Activated T-helper 9 cell treated with anti-CD3 and anti-CD28 coated beads, Interleukin-2, amount 50 U/mL, for 16 hours (primary cell): Measurements from ENCODE around the gene SLC22A14.

Experiments
- DNase-seq: peaks from one replicate; pipeline ENCODE4 v3.0.0-alpha.2; 2020; ENCODE audit warnings: low read depth

SLC22A14 gene

GRCh38 chr3:38346587-38347410 lies 64.7 kb downstream of the SLC22A14 start, which contains the start of gene XYLB:
Gene XYLB, plus strand, starts transcription at chr3:38346785. Its CDS starts 84 bp downstream, at chr3:38346869.
- DNase-seq: peak; percentile 64

DNA sequence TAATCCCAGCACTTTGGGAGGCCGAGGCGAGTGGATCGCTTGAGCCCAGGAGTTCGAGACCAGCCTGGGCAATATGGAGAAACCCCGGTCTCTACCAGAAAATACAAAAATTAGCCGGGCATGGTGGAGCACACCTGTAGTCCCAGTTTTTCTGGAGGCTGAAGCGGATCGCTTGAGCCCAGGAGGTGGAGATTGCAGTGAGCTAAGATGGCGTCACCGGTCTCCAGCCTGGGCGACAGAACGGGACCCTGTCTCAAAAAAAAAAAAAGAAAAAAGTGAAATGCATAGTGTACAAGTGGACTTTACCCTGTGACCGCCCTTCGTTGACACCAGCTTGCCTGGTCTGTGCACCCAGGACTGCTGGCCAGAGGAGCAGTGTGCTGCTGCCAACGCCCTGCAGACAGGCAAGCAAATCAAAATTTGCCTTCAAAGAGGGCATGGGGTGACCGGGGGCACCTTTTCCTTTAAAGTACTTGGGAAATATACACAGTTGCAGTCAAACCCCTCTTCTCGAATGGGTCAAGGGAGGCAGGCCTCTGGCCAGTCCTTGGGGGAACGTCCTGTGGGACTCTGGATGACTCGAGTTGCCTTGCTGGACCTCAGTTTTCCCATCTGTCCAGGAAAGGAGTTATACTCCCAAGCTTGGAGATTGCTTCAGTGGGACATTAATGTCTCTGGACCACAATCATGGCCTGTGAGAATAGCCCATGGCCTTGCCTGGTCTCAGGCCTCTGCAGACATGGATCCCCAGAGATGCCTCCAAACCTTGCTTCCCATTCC lies 65.5 kb downstream of the SLC22A14 start:
- no peak for DNase-seq

DNA sequence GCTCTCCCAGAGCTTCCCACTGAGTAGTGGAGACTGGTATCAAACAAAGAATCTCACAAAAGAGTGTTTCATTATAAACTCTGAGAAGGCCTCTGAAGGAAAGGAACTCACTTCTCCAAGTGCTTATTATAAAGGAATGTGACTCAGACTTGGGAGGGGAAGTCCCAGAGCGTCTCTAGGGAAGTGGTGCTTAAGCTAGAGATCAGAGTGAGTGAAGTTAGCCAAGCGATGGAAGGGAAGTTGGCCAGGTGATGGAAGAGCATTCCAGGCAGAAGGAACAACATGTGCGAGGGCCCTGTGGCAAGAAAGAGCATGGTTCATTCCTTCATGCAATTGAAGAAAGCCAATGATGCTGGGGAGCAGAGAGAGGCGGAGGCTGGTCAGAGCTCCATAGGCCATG lies 66.8 kb downstream of the SLC22A14 start:
- no peak for DNase-seq

GRCh38 chr3:38349684-38350359 lies 67.7 kb downstream of the SLC22A14 start:
- DNase-seq: no peak

DNA sequence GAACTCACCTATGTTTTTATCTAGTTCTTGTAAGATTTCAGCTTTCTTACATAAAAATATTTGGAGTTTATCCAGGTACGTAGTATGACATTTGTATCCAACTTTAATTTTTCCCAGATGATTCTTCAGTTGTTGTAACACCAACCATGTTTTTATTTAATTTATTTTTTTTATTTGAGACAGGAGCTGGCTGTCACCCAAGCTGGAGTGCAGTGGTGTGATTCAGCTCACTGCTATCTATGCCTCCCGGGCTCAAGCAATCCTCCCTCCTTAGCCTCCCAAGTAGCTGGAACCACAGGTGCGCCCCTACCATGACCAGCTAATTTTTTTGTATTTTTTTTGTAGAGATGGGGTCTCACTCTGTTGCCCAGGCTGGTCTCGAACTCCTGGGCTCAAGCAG lies 71.1 kb downstream of the SLC22A14 start:
- DNase-seq: no peak

- DNase-seq: no peak
These were observed 72.7 kb downstream of the SLC22A14 start for GRCh38 chr3:38354588-38355330.

DNA sequence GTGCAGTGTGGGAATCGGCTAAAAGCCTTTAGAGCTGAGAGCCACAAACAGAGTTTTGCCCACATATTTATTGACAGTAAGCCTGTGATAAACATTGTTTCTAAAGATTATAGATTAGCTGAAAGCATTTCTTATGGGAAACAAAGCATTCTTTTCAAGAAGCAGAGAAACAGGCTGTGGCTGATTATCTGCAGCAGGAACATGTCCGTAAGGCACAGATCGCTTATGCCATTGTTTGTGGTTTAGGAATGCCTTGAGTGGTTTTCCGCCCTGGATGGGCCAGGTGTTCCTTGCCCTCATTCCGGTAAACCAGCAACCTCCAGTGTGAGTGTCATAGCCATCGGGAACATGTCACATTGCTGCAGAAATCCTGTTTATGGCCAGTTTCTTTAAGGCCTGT lies 76.9 kb downstream of the SLC22A14 start:
- DNase-seq: no peak

DNA sequence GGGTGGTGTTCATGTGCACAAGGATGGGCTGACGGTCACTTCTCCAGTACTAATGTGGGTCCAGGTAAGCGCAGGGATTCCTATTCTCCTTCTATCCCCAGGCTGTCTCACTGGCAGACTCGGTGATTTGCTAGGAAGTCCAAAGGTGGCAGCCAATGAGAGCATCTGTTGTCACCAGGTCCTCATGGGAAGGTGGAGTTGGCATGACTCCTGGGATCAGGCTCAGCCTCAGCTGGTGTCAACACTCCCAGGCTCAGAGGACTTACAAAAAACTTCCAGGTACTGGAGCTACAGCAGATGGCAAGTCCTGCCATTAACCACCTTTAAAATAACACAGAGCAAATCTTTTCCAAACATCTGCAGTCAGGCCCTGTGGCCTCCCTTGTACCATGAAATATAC lies 78.3 kb downstream of the SLC22A14 start:
- no peak for DNase-seq

GRCh38 chr3:38361496-38361895 lies 79.4 kb downstream of the SLC22A14 start:
- no peak for DNase-seq

GRCh38 chr3:38362825-38363224 lies 80.7 kb downstream of the SLC22A14 start:
- DNase-seq: no peak

- DNase-seq: no peak
These were observed 82.8 kb downstream of the SLC22A14 start for GRCh38 chr3:38364721-38365400.

GRCh38 chr3:38365469-38366062 lies 83.5 kb downstream of the SLC22A14 start:
- DNase-seq: no peak

GRCh38 chr3:38366082-38366481 lies 84.0 kb downstream of the SLC22A14 start:
- no peak for DNase-seq

GRCh38 chr3:38367779-38368178 lies 85.7 kb downstream of the SLC22A14 start:
- no peak for DNase-seq
